ENCODE results near the gene SH3BGRL3. TPM values are rescaled to one million over a fixed set of nuclear protein-coding genes. Genes with fewer than 3 reads are reported as not detected.

The SH3BGRL3 gene
- total RNA-seq, 1 experiment from 2014 or later, result 193 TPM

GRCh38 chr1:26324550-26324949 is 44.7 kb downstream of the SH3BGRL3 start:
- no peaks in the 10 kb centered on the region for H3K27me3 ChIP-seq (ENCODE audit: control insufficient read depth, insufficient read depth, low read length)
- no peak for TF ChIP-seq TCF7L2 (IDR thresholded peaks at IDR 0.05; ENCODE audit: low read depth, low read length)
- TF ChIP-seq SIN3A (IDR thresholded peaks at IDR 0.05; ENCODE audit: borderline replicate concordance, insufficient read depth, low read depth, low read length), result no peak
- no peak for TF ChIP-seq CTCF (IDR thresholded peaks at IDR 0.05)
- no peak for TF ChIP-seq POLR2AphosphoS5 (IDR thresholded peaks at IDR 0.05; ENCODE audit: low read depth, low read length)
- no peak for TF ChIP-seq REST (IDR thresholded peaks at IDR 0.05; ENCODE audit: insufficient read depth in 1 of 2, low read depth in 2 of 2, low read length in 1 of 2)
- H3K27ac ChIP-seq (ENCODE audit: low read length), result no peak overlapping the region
- no peak for ATAC-seq
- POLR2A ChIA-PET, result no interaction called here
- in situ Hi-C loops (cut with HindIII; ENCODE audit: low pct_unique_long_range_greater_than_20kb, low sequenced_read_pairs), result no loop called here
- no peaks in the 10 kb centered on the region for H3K4me1 ChIP-seq (ENCODE audit: control insufficient read depth, insufficient read depth, low read length)
- no TSS peak for BruUV-seq (replicated peaks)
- DNase-seq (ENCODE audit: low read depth, low spot score), result no peak
- H3K36me3 ChIP-seq (ENCODE audit: control insufficient read depth, insufficient read depth, low read length), result no peaks in the 10 kb centered on the region
- CTCF ChIA-PET, result no interaction called here
- intact Hi-C loops (cut with micrococcal nuclease; ENCODE audit: unreplicated experiment), result no loop called here
- H3K9me3 ChIP-seq (ENCODE audit: control insufficient read depth, insufficient read depth, low read depth, low read length), result no peaks in the 10 kb centered on the region
- H3K4me3 ChIP-seq (ENCODE audit: low read depth in 2 of 2, low read length in 2 of 2), result no peak overlapping the region

GRCh38 chr1:26327956-26328362 is 48.1 kb downstream of the SH3BGRL3 start:
- in situ Hi-C loops (cut with HindIII; ENCODE audit: low pct_unique_long_range_greater_than_20kb, low sequenced_read_pairs) (no loop called here), intact Hi-C loops (cut with micrococcal nuclease; ENCODE audit: unreplicated experiment) (no loop called here)
- Histone ChIP-seq H3K36me3 (ENCODE audit: control insufficient read depth, insufficient read depth, low read length) (no peaks in the 10 kb centered on the region), H3K4me3 (ENCODE audit: low read depth in 2 of 2, low read length in 2 of 2) (no peak overlapping the region), H3K27ac (ENCODE audit: low read length) (no peak overlapping the region), H3K27me3 (ENCODE audit: control insufficient read depth, insufficient read depth, low read length) (no peaks in the 10 kb centered on the region), H3K4me1 (ENCODE audit: control insufficient read depth, insufficient read depth, low read length) (no peaks in the 10 kb centered on the region), H3K9me3 (ENCODE audit: control insufficient read depth, insufficient read depth, low read depth, low read length) (no peaks in the 10 kb centered on the region)
- TF ChIP-seq TCF7L2 (IDR thresholded peaks at IDR 0.05; ENCODE audit: low read depth, low read length), result no peak
- TF ChIP-seq CTCF (IDR thresholded peaks at IDR 0.05), result no peak
- ChIA-PET CTCF (no interaction called here), POLR2A (no interaction called here)
- DNase-seq (ENCODE audit: low read depth, low spot score), result no peak
- 0 out of 2 replicates have a peak, but pooled peaks have one; percentile 48 for ATAC-seq
- no TSS peak for BruUV-seq (replicated peaks)
